HEK293 (cell line): ENCODE measurements around the gene FGFR2.

Experiments
- CTCF ChIA-PET: fragments of 350-600 bp; formaldehyde crosslinking; extraction: SDS; loops from one replicate; lab custom pipeline; 2021; ENCODE audit warnings: antibody characterized with exemption; lab: Yijun Ruan, JAX
- POLR2A ChIA-PET: fragments of 300-600 bp; formaldehyde crosslinking; extraction: SDS; loops from one replicate; lab custom pipeline; 2020; ENCODE audit warnings: antibody characterized with exemption, inconsistent platforms; lab: Yijun Ruan, JAX
- H3K27ac ChIP-seq: fragments of 200-500 bp; sonication (Bioruptor generic); 2 replicates; pipeline ENCODE4 v1.5.1; 2014; ENCODE audit warnings: low read depth, low read length, control low read depth, inconsistent platforms; ENCODE audit errors: extremely low read depth
- H3K36me3 ChIP-seq, 2 experiments: fragments of 200-500 bp in 1 of 2; sonication (Bioruptor generic) in 1 of 2; 1 replicate in 1 of 2; 2 replicates in 1 of 2; pipeline ENCODE4 v1.5.1; 2014 to 2017; ENCODE audit warnings: inconsistent platforms in 2 of 2, low read length in 2 of 2; ENCODE audit not compliant: control insufficient read depth in 2 of 2, insufficient read depth in 1 of 2
- H3K4me1 ChIP-seq: fragments of 200-500 bp; sonication (Bioruptor generic); 2 replicates; pipeline ENCODE4 v1.5.1; 2014; ENCODE audit warnings: mild to moderate bottlenecking, low read length, inconsistent platforms; ENCODE audit not compliant: control insufficient read depth, insufficient read depth
- H3K4me3 ChIP-seq: 2 replicates; pipeline ENCODE4 v1.5.1; 2011; ENCODE audit warnings: low read depth, mild to moderate bottlenecking, control low read depth, low read length, moderate library complexity
- H3K9me3 ChIP-seq: fragments of 200-500 bp; sonication (Bioruptor generic); 2 replicates; pipeline ENCODE4 v1.5.1; 2014; ENCODE audit warnings: low read depth, low read length, inconsistent platforms; ENCODE audit not compliant: control insufficient read depth, insufficient read depth
- EGR2 ChIP-seq: fragments of 450-650 bp; formaldehyde crosslinking; IDR thresholded peaks from 2 replicates; pipeline ENCODE4 v1.5.1; 2016; ENCODE audit warnings: low read depth, missing biosample characterization, missing genetic modification characterization
- PRDM1 ChIP-seq: fragments of 450-650 bp; formaldehyde crosslinking; IDR thresholded peaks from 2 replicates; pipeline ENCODE4; 2016; ENCODE audit warnings: missing biosample characterization, missing genetic modification characterization
- SCRT1 ChIP-seq: fragments of 450-650 bp; formaldehyde crosslinking; IDR thresholded peaks from 2 replicates; pipeline ENCODE4 v1.5.1; 2016; ENCODE audit warnings: missing biosample characterization, missing genetic modification characterization, borderline replicate concordance
- SP3 ChIP-seq: fragments of 450-650 bp; formaldehyde crosslinking; IDR thresholded peaks from 2 replicates; pipeline ENCODE4 v1.5.1; 2016; ENCODE audit warnings: missing biosample characterization, missing genetic modification characterization
- TCF7L2 ChIP-seq: IDR thresholded peaks from 2 replicates; pipeline ENCODE4 v1.6.1; 2011; ENCODE audit warnings: low read depth, mild to moderate bottlenecking, inconsistent platforms, low read length, moderate library complexity, borderline replicate concordance
- YY2 ChIP-seq: fragments of 450-650 bp; formaldehyde crosslinking; IDR thresholded peaks from 2 replicates; pipeline ENCODE4 v1.5.1; 2016; ENCODE audit warnings: missing biosample characterization, missing genetic modification characterization
- ZEB2 ChIP-seq: fragments of 450-650 bp; formaldehyde crosslinking; IDR thresholded peaks from 2 replicates; pipeline ENCODE4 v1.5.1; 2016; ENCODE audit warnings: missing biosample characterization, missing genetic modification characterization
- ZNF23 ChIP-seq: fragments of 450-650 bp; formaldehyde crosslinking; IDR thresholded peaks from 2 replicates; pipeline ENCODE4 v1.5.1; 2016; ENCODE audit warnings: missing biosample characterization, missing genetic modification characterization, borderline replicate concordance
- ZNF292 ChIP-seq: fragments of 450-650 bp; formaldehyde crosslinking; IDR thresholded peaks from 2 replicates; pipeline ENCODE4 v1.5.1; 2016; ENCODE audit warnings: low read depth, missing biosample characterization, missing genetic modification characterization, borderline replicate concordance
- ZNF350 ChIP-seq: fragments of 450-650 bp; formaldehyde crosslinking; IDR thresholded peaks from 2 replicates; pipeline ENCODE4 v1.5.0; 2017; ENCODE audit warnings: missing biosample characterization, mild to moderate bottlenecking, missing genetic modification characterization
- ZNF391 ChIP-seq: fragments of 450-650 bp; formaldehyde crosslinking; IDR thresholded peaks from 2 replicates; pipeline ENCODE4 v1.5.1; 2016; ENCODE audit warnings: low read depth, missing biosample characterization, missing genetic modification characterization, borderline replicate concordance
- ZNF423 ChIP-seq: fragments of 450-650 bp; formaldehyde crosslinking; IDR thresholded peaks from 2 replicates; pipeline ENCODE4 v1.5.1; 2016; ENCODE audit warnings: missing biosample characterization, missing genetic modification characterization
- ZNF530 ChIP-seq: fragments of 450-650 bp; formaldehyde crosslinking; IDR thresholded peaks from 2 replicates; pipeline ENCODE4 v1.5.1; 2016; ENCODE audit warnings: low read depth, missing biosample characterization, missing genetic modification characterization
- ZNF544 ChIP-seq: fragments of 450-650 bp; formaldehyde crosslinking; IDR thresholded peaks from 2 replicates; pipeline ENCODE4 v1.5.0; 2017; ENCODE audit warnings: missing biosample characterization, missing genetic modification characterization
- ZNF561 ChIP-seq: fragments of 450-650 bp; IDR thresholded peaks from 2 replicates; pipeline ENCODE4 v1.5.1; 2018; ENCODE audit warnings: missing biosample characterization, missing genetic modification characterization, borderline replicate concordance
- ZNF624 ChIP-seq: fragments of 450-650 bp; formaldehyde crosslinking; IDR thresholded peaks from 2 replicates; pipeline ENCODE4 v1.5.1; 2017; ENCODE audit warnings: missing biosample characterization, missing genetic modification characterization
- ZNF791 ChIP-seq: fragments of 450-650 bp; formaldehyde crosslinking; IDR thresholded peaks from 2 replicates; pipeline ENCODE4 v1.5.1; 2016; ENCODE audit warnings: missing biosample characterization, missing genetic modification characterization
- ZNF830 ChIP-seq: fragments of 450-650 bp; IDR thresholded peaks from 2 replicates; pipeline ENCODE4 v1.5.0; 2018; ENCODE audit warnings: missing biosample characterization, missing genetic modification characterization, low read depth, mild to moderate bottlenecking, moderate library complexity
- TF ChIP-seq, protein P1 (sequence below): fragments of 450-650 bp; formaldehyde crosslinking; IDR thresholded peaks from 2 replicates; pipeline ENCODE4 v1.5.1; 2017; ENCODE audit warnings: missing biosample characterization, missing genetic modification characterization
- TF ChIP-seq, protein P2 (sequence below): fragments of 450-650 bp; formaldehyde crosslinking; IDR thresholded peaks from 2 replicates; pipeline ENCODE4 v1.5.1; 2017; ENCODE audit warnings: missing biosample characterization, mild to moderate bottlenecking, missing genetic modification characterization, moderate library complexity
- TF ChIP-seq, protein P3 (sequence below): fragments of 450-650 bp; formaldehyde crosslinking; IDR thresholded peaks from 2 replicates; pipeline ENCODE4 v1.5.1; 2016; ENCODE audit warnings: missing biosample characterization, missing genetic modification characterization
- TF ChIP-seq, protein P4 (sequence below): fragments of 450-650 bp; formaldehyde crosslinking; IDR thresholded peaks from 2 replicates; pipeline ENCODE4 v1.5.0; 2017; ENCODE audit warnings: missing biosample characterization, missing genetic modification characterization, borderline replicate concordance

FGFR2 gene

DNA sequence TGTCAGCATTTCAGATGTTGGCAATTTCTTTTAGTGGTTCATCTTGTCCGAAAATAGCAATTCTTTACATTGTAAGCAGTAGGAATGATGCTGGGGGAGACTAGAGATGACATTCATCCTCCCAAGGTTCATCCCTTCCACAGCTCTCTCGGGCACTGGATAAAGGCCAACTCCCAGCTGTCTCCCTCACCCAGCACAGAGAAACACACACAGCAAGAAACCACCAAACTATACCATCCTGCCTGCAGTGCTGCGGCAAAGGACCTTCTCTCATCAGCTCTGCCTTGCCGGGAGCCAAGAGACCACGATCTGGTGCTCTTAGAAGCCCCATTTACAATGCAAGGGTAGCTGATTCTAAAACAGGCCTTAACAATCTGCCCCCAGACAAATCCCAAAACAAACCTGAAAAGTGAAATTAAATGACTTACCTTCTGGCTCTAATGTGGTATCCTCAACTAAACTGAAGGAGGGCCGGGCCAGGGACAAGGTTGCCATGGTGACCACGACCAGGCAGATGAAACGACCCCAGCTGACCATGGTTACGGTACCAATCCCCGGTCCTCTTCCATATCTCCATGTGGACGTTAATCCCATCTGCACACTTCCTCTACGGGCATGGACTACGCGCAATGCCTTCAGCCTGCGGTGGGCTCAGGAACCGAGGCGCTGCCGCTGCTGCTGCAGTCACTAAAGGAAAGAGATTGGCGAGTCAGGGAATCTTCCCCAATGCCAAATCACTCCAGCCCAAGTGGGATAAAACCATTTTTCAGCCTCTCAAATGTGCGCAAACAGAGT is 4.8 kb downstream of the FGFR2 start (continued):
- TF ChIP-seq, protein P1, sequence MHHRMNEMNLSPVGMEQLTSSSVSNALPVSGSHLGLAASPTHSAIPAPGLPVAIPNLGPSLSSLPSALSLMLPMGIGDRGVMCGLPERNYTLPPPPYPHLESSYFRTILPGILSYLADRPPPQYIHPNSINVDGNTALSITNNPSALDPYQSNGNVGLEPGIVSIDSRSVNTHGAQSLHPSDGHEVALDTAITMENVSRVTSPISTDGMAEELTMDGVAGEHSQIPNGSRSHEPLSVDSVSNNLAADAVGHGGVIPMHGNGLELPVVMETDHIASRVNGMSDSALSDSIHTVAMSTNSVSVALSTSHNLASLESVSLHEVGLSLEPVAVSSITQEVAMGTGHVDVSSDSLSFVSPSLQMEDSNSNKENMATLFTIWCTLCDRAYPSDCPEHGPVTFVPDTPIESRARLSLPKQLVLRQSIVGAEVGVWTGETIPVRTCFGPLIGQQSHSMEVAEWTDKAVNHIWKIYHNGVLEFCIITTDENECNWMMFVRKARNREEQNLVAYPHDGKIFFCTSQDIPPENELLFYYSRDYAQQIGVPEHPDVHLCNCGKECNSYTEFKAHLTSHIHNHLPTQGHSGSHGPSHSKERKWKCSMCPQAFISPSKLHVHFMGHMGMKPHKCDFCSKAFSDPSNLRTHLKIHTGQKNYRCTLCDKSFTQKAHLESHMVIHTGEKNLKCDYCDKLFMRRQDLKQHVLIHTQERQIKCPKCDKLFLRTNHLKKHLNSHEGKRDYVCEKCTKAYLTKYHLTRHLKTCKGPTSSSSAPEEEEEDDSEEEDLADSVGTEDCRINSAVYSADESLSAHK (tag by site-specific recombination) = no peak
- TF ChIP-seq SP3 (no peak), ZEB2 (tag by site-specific recombination) (no peak), ZNF391 (tag by site-specific recombination) (no peak), YY2 (tag by site-specific recombination) (no peak), TCF7L2 (no peak), ZNF544 (tag by site-specific recombination) (no peak), SCRT1 (tag by site-specific recombination) (no peak), EGR2 (tag by site-specific recombination) (no peak)
- TF ChIP-seq, protein P2, sequence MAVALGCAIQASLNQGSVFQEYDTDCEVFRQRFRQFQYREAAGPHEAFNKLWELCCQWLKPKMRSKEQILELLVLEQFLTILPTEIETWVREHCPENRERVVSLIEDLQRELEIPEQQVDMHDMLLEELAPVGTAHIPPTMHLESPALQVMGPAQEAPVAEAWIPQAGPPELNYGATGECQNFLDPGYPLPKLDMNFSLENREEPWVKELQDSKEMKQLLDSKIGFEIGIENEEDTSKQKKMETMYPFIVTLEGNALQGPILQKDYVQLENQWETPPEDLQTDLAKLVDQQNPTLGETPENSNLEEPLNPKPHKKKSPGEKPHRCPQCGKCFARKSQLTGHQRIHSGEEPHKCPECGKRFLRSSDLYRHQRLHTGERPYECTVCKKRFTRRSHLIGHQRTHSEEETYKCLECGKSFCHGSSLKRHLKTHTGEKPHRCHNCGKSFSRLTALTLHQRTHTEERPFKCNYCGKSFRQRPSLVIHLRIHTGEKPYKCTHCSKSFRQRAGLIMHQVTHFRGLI (tag by site-specific recombination) = no peak
- TF ChIP-seq, protein P3, sequence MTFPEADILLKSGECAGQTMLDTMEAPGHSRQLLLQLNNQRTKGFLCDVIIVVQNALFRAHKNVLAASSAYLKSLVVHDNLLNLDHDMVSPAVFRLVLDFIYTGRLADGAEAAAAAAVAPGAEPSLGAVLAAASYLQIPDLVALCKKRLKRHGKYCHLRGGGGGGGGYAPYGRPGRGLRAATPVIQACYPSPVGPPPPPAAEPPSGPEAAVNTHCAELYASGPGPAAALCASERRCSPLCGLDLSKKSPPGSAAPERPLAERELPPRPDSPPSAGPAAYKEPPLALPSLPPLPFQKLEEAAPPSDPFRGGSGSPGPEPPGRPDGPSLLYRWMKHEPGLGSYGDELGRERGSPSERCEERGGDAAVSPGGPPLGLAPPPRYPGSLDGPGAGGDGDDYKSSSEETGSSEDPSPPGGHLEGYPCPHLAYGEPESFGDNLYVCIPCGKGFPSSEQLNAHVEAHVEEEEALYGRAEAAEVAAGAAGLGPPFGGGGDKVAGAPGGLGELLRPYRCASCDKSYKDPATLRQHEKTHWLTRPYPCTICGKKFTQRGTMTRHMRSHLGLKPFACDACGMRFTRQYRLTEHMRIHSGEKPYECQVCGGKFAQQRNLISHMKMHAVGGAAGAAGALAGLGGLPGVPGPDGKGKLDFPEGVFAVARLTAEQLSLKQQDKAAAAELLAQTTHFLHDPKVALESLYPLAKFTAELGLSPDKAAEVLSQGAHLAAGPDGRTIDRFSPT (tag by site-specific recombination) = no peak
- TF ChIP-seq, all 188 proteins: peak for 0

DNA sequence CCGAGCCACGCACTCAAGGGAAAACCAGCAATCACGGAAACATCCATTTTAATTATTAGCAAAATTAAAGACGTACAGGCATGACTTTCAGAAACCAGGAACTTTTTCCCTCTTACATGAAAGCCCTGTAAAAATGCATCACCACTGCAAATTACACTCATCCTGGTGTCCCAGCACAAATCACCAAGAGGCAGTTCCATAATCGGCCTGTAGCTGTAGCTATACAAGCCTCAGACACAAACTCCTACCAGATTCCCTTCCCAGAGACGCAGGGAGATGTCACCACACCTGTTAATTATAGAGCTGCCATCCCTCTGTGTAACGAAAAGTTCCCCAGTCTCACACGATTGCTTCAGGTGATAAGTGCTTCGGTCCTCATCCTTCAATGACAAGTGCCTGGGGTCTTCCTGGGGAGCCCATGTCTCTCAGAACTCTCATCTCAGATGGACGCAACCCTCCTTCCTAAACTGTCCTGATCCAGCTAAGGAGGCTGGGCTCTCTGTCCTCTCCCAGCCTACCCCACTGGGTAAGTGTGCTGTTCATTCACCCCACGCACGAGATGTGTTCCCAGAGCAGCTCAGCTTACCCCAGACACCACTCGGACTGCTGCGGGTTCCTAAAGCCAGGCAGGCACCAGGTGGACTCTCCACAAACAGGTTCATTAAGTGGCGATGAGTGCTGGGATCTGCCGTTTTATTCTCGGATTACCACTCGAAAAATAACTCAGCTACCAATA is 5.9 kb downstream of the FGFR2 start:
- Histone ChIP-seq H3K4me3 (no peak overlapping the region), H3K36me3 (peaks cover 0 to 28% of the 10 kb centered on the region in 2 experiments), H3K9me3 (no peaks in the 10 kb centered on the region), H3K4me1 (peaks cover 21% of the 10 kb centered on the region), H3K27ac (no peak overlapping the region)
- CTCF ChIA-PET = interaction anchor here (0.5 to 0.8 kb wide), 4 partner anchors 44 to 214 kb away, joined by 3 to 4 read pairs (median 4); no protein-coding TSS in a partner anchor
- POLR2A ChIA-PET = interaction anchor here (0.6 kb wide), 1 partner anchor 38 kb away, joined by 4 read pairs; no protein-coding TSS in a partner anchor
- TF ChIP-seq ZNF624 (tag by site-specific recombination) (no peak), ZNF423 (tag by site-specific recombination) (no peak), ZNF791 (tag by site-specific recombination) (no peak), ZNF23 (tag by site-specific recombination) (no peak), ZNF561 (no peak), ZNF530 (tag by site-specific recombination) (no peak), ZNF350 (tag by site-specific recombination) (no peak), ZNF830 (tag by site-specific recombination) (no peak), PRDM1 (tag by site-specific recombination) (no peak), ZNF292 (no peak)
- TF ChIP-seq, protein P4, sequence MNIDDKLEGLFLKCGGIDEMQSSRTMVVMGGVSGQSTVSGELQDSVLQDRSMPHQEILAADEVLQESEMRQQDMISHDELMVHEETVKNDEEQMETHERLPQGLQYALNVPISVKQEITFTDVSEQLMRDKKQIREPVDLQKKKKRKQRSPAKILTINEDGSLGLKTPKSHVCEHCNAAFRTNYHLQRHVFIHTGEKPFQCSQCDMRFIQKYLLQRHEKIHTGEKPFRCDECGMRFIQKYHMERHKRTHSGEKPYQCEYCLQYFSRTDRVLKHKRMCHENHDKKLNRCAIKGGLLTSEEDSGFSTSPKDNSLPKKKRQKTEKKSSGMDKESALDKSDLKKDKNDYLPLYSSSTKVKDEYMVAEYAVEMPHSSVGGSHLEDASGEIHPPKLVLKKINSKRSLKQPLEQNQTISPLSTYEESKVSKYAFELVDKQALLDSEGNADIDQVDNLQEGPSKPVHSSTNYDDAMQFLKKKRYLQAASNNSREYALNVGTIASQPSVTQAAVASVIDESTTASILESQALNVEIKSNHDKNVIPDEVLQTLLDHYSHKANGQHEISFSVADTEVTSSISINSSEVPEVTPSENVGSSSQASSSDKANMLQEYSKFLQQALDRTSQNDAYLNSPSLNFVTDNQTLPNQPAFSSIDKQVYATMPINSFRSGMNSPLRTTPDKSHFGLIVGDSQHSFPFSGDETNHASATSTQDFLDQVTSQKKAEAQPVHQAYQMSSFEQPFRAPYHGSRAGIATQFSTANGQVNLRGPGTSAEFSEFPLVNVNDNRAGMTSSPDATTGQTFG (tag by site-specific recombination) = no peak
